Stimulated activated naive B cell treated with anti-CD40 and anti-IgM and Interleukin-4, amounts not matched to agents 10 μg/mL and 1 μg/mL and 100 μg/mL, for 72 hours (primary cell): ENCODE data around the gene FAM210B.
A peak's percentile ranks its signal among the peaks of the same experiment; 100 is the strongest.
"Not testable (repeated sequence)": the region's sequence is repeated elsewhere in the genome, so short reads cannot be mapped to it uniquely, and the experiment has no call there.

ENCODE experiments used
- ATAC-seq, 2 donors: fragments of 150-1000 bp; cut with Tn5 transposase; replicated peaks; 2 replicates each; pipeline ENCODE4 v1.10.0; 2021; ENCODE audit warnings: moderate library complexity in 1 of 2
- DNase-seq: peaks from one replicate; pipeline ENCODE4 v3.0.0; 2021
- H3K27ac Mint-ChIP-seq: one replicate; pipeline ENCODE4 v1.8.0; 2022; ENCODE audit warnings: mild to moderate bottlenecking, mixed read lengths
- H3K27me3 Mint-ChIP-seq, 2 donors: one replicate each; pipeline ENCODE4 v1.8.0; 2022; ENCODE audit warnings: mixed read lengths in 2 of 2
- H3K36me3 Mint-ChIP-seq, 2 donors: one replicate each; pipeline ENCODE4 v1.8.0; 2022; ENCODE audit warnings: mixed read lengths in 2 of 2, mild to moderate bottlenecking in 1 of 2
- H3K4me1 Mint-ChIP-seq, 2 donors: one replicate each; pipeline ENCODE4 v1.8.0; 2022; ENCODE audit warnings: mixed read lengths in 2 of 2, mild to moderate bottlenecking in 1 of 2
- H3K4me3 Mint-ChIP-seq, 2 donors: one replicate each; pipeline ENCODE4 v1.8.0; 2022; ENCODE audit warnings: mild to moderate bottlenecking in 2 of 2, mixed read lengths in 2 of 2, moderate library complexity in 1 of 2
- H3K9me3 Mint-ChIP-seq, 2 donors: one replicate each; pipeline ENCODE4 v1.8.0; 2022; ENCODE audit warnings: mixed read lengths in 2 of 2, mild to moderate bottlenecking in 1 of 2

The FAM210B gene

GRCh38 chr20:56358600-56359211 is at the start of gene FAM210B:
Gene FAM210B, plus strand, starts transcription at chr20:56358974. Its CDS starts 32 bp downstream, at chr20:56359006.
- Mint-ChIP-seq H3K27ac (peak within 1 kb of the TSS; percentile 25), H3K36me3 (no peaks in the 10 kb centered on the region), H3K4me3 (peak within 1 kb of the TSS; percentile 87 to 89), H3K4me1 (peaks cover 9 to 13% of the 10 kb centered on the region in 2 donors), H3K27me3 (peaks cover 0 to 5% of the 10 kb centered on the region in 2 donors), H3K9me3 (no peaks in the 10 kb centered on the region)
- ATAC-seq (peak; percentile 98), DNase-seq (peak; percentile 70)

- no peak for ATAC-seq
- Mint-ChIP-seq H3K4me1 (peaks cover 0 to 5% of the 10 kb centered on the region in 2 donors), H3K36me3 (no peaks in the 10 kb centered on the region), H3K4me3 (no peak overlapping the region), H3K27ac (no peak overlapping the region), H3K9me3 (peaks cover 0 to 2% of the 10 kb centered on the region in 2 donors), H3K27me3 (peaks cover 17 to 39% of the 10 kb centered on the region in 2 donors)
- no peak for DNase-seq
These were observed 42.7 kb upstream of the FAM210B start for GRCh38 chr20:56316051-56316450.

- Mint-ChIP-seq H3K27me3 (peaks cover 17 to 35% of the 10 kb centered on the region in 2 donors), H3K27ac (no peak overlapping the region), H3K4me3 (no peak overlapping the region), H3K36me3 (no peaks in the 10 kb centered on the region), H3K4me1 (peaks cover 0 to under 1% of the 10 kb centered on the region in 2 donors), H3K9me3 (peaks cover 0 to 2% of the 10 kb centered on the region in 2 donors)
- DNase-seq (no peak), ATAC-seq (no peak)
These were observed 42.3 kb upstream of the FAM210B start for GRCh38 chr20:56316483-56316882.

- DNase-seq (no peak), ATAC-seq (no peak)
- Mint-ChIP-seq H3K27me3 (peaks cover 19 to 45% of the 10 kb centered on the region in 2 donors), H3K27ac (no peak overlapping the region), H3K4me3 (no peak overlapping the region), H3K9me3 (no peaks in the 10 kb centered on the region), H3K4me1 (no peaks in the 10 kb centered on the region), H3K36me3 (no peaks in the 10 kb centered on the region)
These were observed 36.1 kb upstream of the FAM210B start for GRCh38 chr20:56322681-56323080.

- no peaks in the 10 kb centered on the region for H3K36me3 Mint-ChIP-seq
- H3K27ac Mint-ChIP-seq, result no peak overlapping the region
- DNase-seq (no peak), ATAC-seq (no peak)
- H3K9me3 Mint-ChIP-seq, result no peaks in the 10 kb centered on the region
- H3K4me3 Mint-ChIP-seq, result no peak overlapping the region
- peaks cover 19 to 43% of the 10 kb centered on the region in 2 donors for H3K27me3 Mint-ChIP-seq
- H3K4me1 Mint-ChIP-seq, result no peaks in the 10 kb centered on the region
These were observed 35.6 kb upstream of the FAM210B start for GRCh38 chr20:56323206-56323605.

- no peak overlapping the region for H3K27ac Mint-ChIP-seq
- no peak for DNase-seq
These were observed 35.1 kb upstream of the FAM210B start for GRCh38 chr20:56323656-56324055.

GRCh38 chr20:56324806-56325205 is 34.0 kb upstream of the FAM210B start:
- ATAC-seq (no peak), DNase-seq (no peak)
- Mint-ChIP-seq H3K27me3 (peaks cover 13 to 28% of the 10 kb centered on the region in 2 donors), H3K27ac (no peak overlapping the region), H3K9me3 (no peaks in the 10 kb centered on the region), H3K36me3 (no peaks in the 10 kb centered on the region), H3K4me1 (no peaks in the 10 kb centered on the region), H3K4me3 (no peak overlapping the region)

More at GRCh38 chr20:56323656-56324055, 35.1 kb upstream of the FAM210B start:
- Mint-ChIP-seq H3K9me3 (no peaks in the 10 kb centered on the region), H3K4me3 (no peak overlapping the region), H3K27me3 (peaks cover 19 to 38% of the 10 kb centered on the region in 2 donors), H3K4me1 (no peaks in the 10 kb centered on the region), H3K36me3 (no peaks in the 10 kb centered on the region)
- ATAC-seq, result no peak

GRCh38 chr20:56328861-56329260 is 29.9 kb upstream of the FAM210B start:
- Mint-ChIP-seq H3K36me3 (no peaks in the 10 kb centered on the region), H3K4me3 (no peak overlapping the region), H3K27me3 (peaks cover 15 to 20% of the 10 kb centered on the region in 2 donors), H3K9me3 (peaks cover 4% of the 10 kb centered on the region in 2 donors), H3K4me1 (no peaks in the 10 kb centered on the region), H3K27ac (no peak overlapping the region)
- ATAC-seq, result no peak
- no peak for DNase-seq

- not testable (repeated sequence) for H3K36me3 Mint-ChIP-seq, H3K4me3 Mint-ChIP-seq, ATAC-seq, H3K4me1 Mint-ChIP-seq, DNase-seq, H3K9me3 Mint-ChIP-seq, H3K27ac Mint-ChIP-seq
- peaks cover 41 to 53% of the 10 kb centered on the region in 2 donors for H3K27me3 Mint-ChIP-seq
These were observed 22.1 kb upstream of the FAM210B start for GRCh38 chr20:56336709-56337108.

- ATAC-seq (no peak), DNase-seq (no peak)
- Mint-ChIP-seq H3K27ac (no peak overlapping the region), H3K9me3 (no peaks in the 10 kb centered on the region), H3K27me3 (peaks cover 73 to 79% of the 10 kb centered on the region in 2 donors), H3K4me1 (no peaks in the 10 kb centered on the region), H3K36me3 (no peaks in the 10 kb centered on the region), H3K4me3 (no peak overlapping the region)
These were observed 16.0 kb upstream of the FAM210B start for GRCh38 chr20:56342783-56343182.

GRCh38 chr20:56343861-56344381 is 14.9 kb upstream of the FAM210B start:
- Mint-ChIP-seq H3K36me3 (no peaks in the 10 kb centered on the region), H3K9me3 (no peaks in the 10 kb centered on the region), H3K4me3 (no peak overlapping the region), H3K27me3 (peaks cover 79% of the 10 kb centered on the region in 2 donors), H3K27ac (peak overlapping the region; percentile 16), H3K4me1 (no peaks in the 10 kb centered on the region)
- peak; percentile 18 for DNase-seq
- ATAC-seq, result peak; percentile 72 to 78

GRCh38 chr20:56345911-56346310 is 12.9 kb upstream of the FAM210B start:
- no peaks in the 10 kb centered on the region for H3K4me1 Mint-ChIP-seq
- H3K27me3 Mint-ChIP-seq, result peaks cover 73 to 77% of the 10 kb centered on the region in 2 donors
- DNase-seq (no peak), ATAC-seq (no peak)
- H3K27ac Mint-ChIP-seq, result no peak overlapping the region
- H3K36me3 Mint-ChIP-seq, result no peaks in the 10 kb centered on the region
- no peak overlapping the region for H3K4me3 Mint-ChIP-seq
- H3K9me3 Mint-ChIP-seq, result no peaks in the 10 kb centered on the region

- Mint-ChIP-seq H3K9me3 (no peaks in the 10 kb centered on the region), H3K27me3 (peaks cover 71 to 72% of the 10 kb centered on the region in 2 donors), H3K36me3 (no peaks in the 10 kb centered on the region), H3K4me3 (no peak overlapping the region), H3K27ac (no peak overlapping the region), H3K4me1 (no peaks in the 10 kb centered on the region)
- ATAC-seq (no peak), DNase-seq (no peak)
These were observed 11.0 kb upstream of the FAM210B start for GRCh38 chr20:56347628-56348304.

GRCh38 chr20:56348305-56348693 is 10.5 kb upstream of the FAM210B start:
- no peaks in the 10 kb centered on the region for H3K4me1 Mint-ChIP-seq
- H3K27ac Mint-ChIP-seq, result no peak overlapping the region
- no peaks in the 10 kb centered on the region for H3K36me3 Mint-ChIP-seq
- no peaks in the 10 kb centered on the region for H3K9me3 Mint-ChIP-seq
- DNase-seq (no peak), ATAC-seq (no peak)
- no peak overlapping the region for H3K4me3 Mint-ChIP-seq
- peaks cover 67% of the 10 kb centered on the region in 2 donors for H3K27me3 Mint-ChIP-seq

GRCh38 chr20:56348746-56349145 is 10.0 kb upstream of the FAM210B start:
- Mint-ChIP-seq H3K27me3 (peaks cover 62% of the 10 kb centered on the region in 2 donors), H3K36me3 (no peaks in the 10 kb centered on the region), H3K4me1 (no peaks in the 10 kb centered on the region), H3K9me3 (no peaks in the 10 kb centered on the region), H3K27ac (no peak overlapping the region), H3K4me3 (no peak overlapping the region)
- DNase-seq (no peak), ATAC-seq (no peak)
